Smooth muscle cell (in vitro differentiated cells): ENCODE results near the gene MLH3. TPM values are rescaled to one million over a fixed set of nuclear protein-coding genes. Genes with fewer than 3 reads are reported as not detected.
A peak's percentile ranks its signal among the peaks of the same experiment; 100 is the strongest.

Source experiments
- DNase-seq: peaks from one replicate; lab custom pipeline; 2025; ENCODE audit not compliant: unreplicated experiment; lab: John Stamatoyannopoulos, UW
- H2AFZ ChIP-seq: fragments of 200-600 bp; sonication (generic); 2 replicates; pipeline ENCODE4 v1.6.0; 2016; ENCODE audit warnings: antibody characterized with exemption, low read depth, mild to moderate bottlenecking
- H3F3A ChIP-seq: fragments of 200-600 bp; sonication (generic); 2 replicates; pipeline ENCODE4 v1.6.0; 2017; ENCODE audit warnings: antibody characterized with exemption, low read depth
- H3K27ac ChIP-seq: fragments of 200-600 bp; sonication (generic); 2 replicates; pipeline ENCODE4 v1.5.1; 2016; ENCODE audit warnings: low read depth, mild to moderate bottlenecking
- H3K27me3 ChIP-seq: fragments of 200-600 bp; sonication (generic); 2 replicates; pipeline ENCODE4 v1.6.1; 2016; ENCODE audit warnings: low read depth, mild to moderate bottlenecking
- H3K36me3 ChIP-seq: fragments of 200-600 bp; sonication (generic); 2 replicates; pipeline ENCODE4 v1.5.1; 2016; ENCODE audit warnings: low read depth
- H3K4me1 ChIP-seq: fragments of 200-600 bp; sonication (generic); 2 replicates; pipeline ENCODE4 v1.5.1; 2016; ENCODE audit warnings: low read depth
- H3K4me2 ChIP-seq: fragments of 200-600 bp; sonication (generic); 2 replicates; pipeline ENCODE4 v1.6.0; 2016; ENCODE audit warnings: mild to moderate bottlenecking
- H3K4me3 ChIP-seq: fragments of 200-600 bp; sonication (generic); 2 replicates; pipeline ENCODE4 v1.5.1; 2016; ENCODE audit warnings: mild to moderate bottlenecking
- H3K79me2 ChIP-seq: fragments of 200-600 bp; sonication (generic); 2 replicates; pipeline ENCODE4 v1.6.0; 2016; ENCODE audit warnings: low read depth, mild to moderate bottlenecking
- H3K9ac ChIP-seq: fragments of 200-600 bp; sonication (generic); 2 replicates; pipeline ENCODE4 v1.6.0; 2016; ENCODE audit warnings: low read depth
- H3K9me3 ChIP-seq: fragments of 200-600 bp; sonication (generic); replicated peaks from 2 replicates; pipeline ENCODE4 v1.5.1; 2016; ENCODE audit warnings: low read depth
- H4K20me1 ChIP-seq: fragments of 200-600 bp; sonication (generic); 2 replicates; pipeline ENCODE4 v1.6.0; 2016; ENCODE audit warnings: low read depth
- WGBS: methylation state at CpG from one replicate; pipeline ENCODE4 v1.1.7; 2016; ENCODE audit warnings: low lambda C conversion rate; 5-methylcytosine and 5-hydroxymethylcytosine counted together
- polyA plus RNA-seq: library from polyadenylated mRNA; unstranded; fragments of >200 nt; fragmentation: Nextera tagmentation; extraction: Ambion mirVana; gene quantifications from 2 replicates; pipeline ENCODE4 v1.2.1, GENCODE V29; 2016
- total RNA-seq: library from RNA; depleted of rRNA; stranded (reverse); fragments of >200 nt; gene quantifications from 2 replicates; pipeline ENCODE4 v1.2.3, GENCODE V29; 2014
- TF ChIP-seq, protein P1 (sequence below): fragments of 200-600 bp; sonication (generic); IDR thresholded peaks from 2 replicates; pipeline ENCODE4 v1.5.1; 2017; ENCODE audit warnings: borderline replicate concordance, mild to moderate bottlenecking, antibody characterized with exemption; ENCODE audit not compliant: insufficient read depth, poor library complexity, severe bottlenecking

The MLH3 gene
- total RNA-seq (18.9 and 23.5 TPM in 2 replicates), polyA plus RNA-seq (9.6 and 11.5 TPM in 2 replicates)

GRCh38 chr14:75050852-75051555 lies at the start of gene MLH3:
TSS of gene MLH3 (minus strand) at chr14:75051467. CDS start at chr14:75049655, 1,812 bp downstream.
- H3K27me3 ChIP-seq: no peaks in the 10 kb centered on the region
- H3K27ac ChIP-seq: peak within 1 kb of the TSS; percentile 41
- peak within 1 kb of the TSS; percentile 72 for H3K4me3 ChIP-seq
- TF ChIP-seq, protein P1, sequence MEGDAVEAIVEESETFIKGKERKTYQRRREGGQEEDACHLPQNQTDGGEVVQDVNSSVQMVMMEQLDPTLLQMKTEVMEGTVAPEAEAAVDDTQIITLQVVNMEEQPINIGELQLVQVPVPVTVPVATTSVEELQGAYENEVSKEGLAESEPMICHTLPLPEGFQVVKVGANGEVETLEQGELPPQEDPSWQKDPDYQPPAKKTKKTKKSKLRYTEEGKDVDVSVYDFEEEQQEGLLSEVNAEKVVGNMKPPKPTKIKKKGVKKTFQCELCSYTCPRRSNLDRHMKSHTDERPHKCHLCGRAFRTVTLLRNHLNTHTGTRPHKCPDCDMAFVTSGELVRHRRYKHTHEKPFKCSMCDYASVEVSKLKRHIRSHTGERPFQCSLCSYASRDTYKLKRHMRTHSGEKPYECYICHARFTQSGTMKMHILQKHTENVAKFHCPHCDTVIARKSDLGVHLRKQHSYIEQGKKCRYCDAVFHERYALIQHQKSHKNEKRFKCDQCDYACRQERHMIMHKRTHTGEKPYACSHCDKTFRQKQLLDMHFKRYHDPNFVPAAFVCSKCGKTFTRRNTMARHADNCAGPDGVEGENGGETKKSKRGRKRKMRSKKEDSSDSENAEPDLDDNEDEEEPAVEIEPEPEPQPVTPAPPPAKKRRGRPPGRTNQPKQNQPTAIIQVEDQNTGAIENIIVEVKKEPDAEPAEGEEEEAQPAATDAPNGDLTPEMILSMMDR: no peak
- peaks cover 23% of the 10 kb centered on the region for H3K79me2 ChIP-seq
- 2% methylated on average over 57 of the region's 59 CpGs for WGBS
- peak within 1 kb of the TSS; percentile 79 for H3K9ac ChIP-seq
- peak; percentile 41 for DNase-seq
- H3K4me2 ChIP-seq: peak within 1 kb of the TSS; percentile 89
- no peaks in the 10 kb centered on the region for H4K20me1 ChIP-seq
- no peaks in the 10 kb centered on the region for H3K9me3 ChIP-seq
- H3F3A ChIP-seq: no peaks in the 10 kb centered on the region
- H2AFZ ChIP-seq: peak within 1 kb of the TSS; percentile 89
- no peaks in the 10 kb centered on the region for H3K36me3 ChIP-seq
- H3K4me1 ChIP-seq: peaks cover 4% of the 10 kb centered on the region

- no peaks in the 10 kb centered on the region for H3K4me1 ChIP-seq
- H3K9ac ChIP-seq: no peak overlapping the region
- DNase-seq: no peak
- TF ChIP-seq, protein P1: no peak
- no peak overlapping the region for H3K4me2 ChIP-seq
- no peak overlapping the region for H3K4me3 ChIP-seq
- H3K36me3 ChIP-seq: no peaks in the 10 kb centered on the region
- H3K9me3 ChIP-seq: no peaks in the 10 kb centered on the region
- no peak overlapping the region for H3K27ac ChIP-seq
- 74% methylated on average over 1 of the region's 1 CpG for WGBS
- no peaks in the 10 kb centered on the region for H3K27me3 ChIP-seq
- H3F3A ChIP-seq: no peaks in the 10 kb centered on the region
- no peaks in the 10 kb centered on the region for H4K20me1 ChIP-seq
- H2AFZ ChIP-seq: no peak overlapping the region
- H3K79me2 ChIP-seq: no peaks in the 10 kb centered on the region
Observed at GRCh38 chr14:75098682-75099081, 47.4 kb upstream of the MLH3 start.

- Histone ChIP-seq H3K79me2 (no peaks in the 10 kb centered on the region), H3K27me3 (no peaks in the 10 kb centered on the region), H3K9me3 (no peaks in the 10 kb centered on the region), H3K4me2 (no peak overlapping the region), H3F3A (no peaks in the 10 kb centered on the region), H3K4me1 (no peaks in the 10 kb centered on the region), H3K4me3 (no peak overlapping the region), H4K20me1 (no peaks in the 10 kb centered on the region), H3K27ac (no peak overlapping the region), H2AFZ (no peak overlapping the region), H3K36me3 (no peaks in the 10 kb centered on the region), H3K9ac (no peak overlapping the region)
- TF ChIP-seq, protein P1: no peak
- DNase-seq: no peak
Observed at GRCh38 chr14:75098212-75098611, 46.9 kb upstream of the MLH3 start.

GRCh38 chr14:75096959-75097358 lies 45.7 kb upstream of the MLH3 start:
- no peak overlapping the region for H2AFZ ChIP-seq
- H4K20me1 ChIP-seq: no peaks in the 10 kb centered on the region

More at GRCh38 chr14:75096959-75097358, 45.7 kb upstream of the MLH3 start:
- no peak overlapping the region for H3K4me2 ChIP-seq
- 94% methylated on average over 6 of the region's 6 CpGs for WGBS
- no peaks in the 10 kb centered on the region for H3K4me1 ChIP-seq
- no peaks in the 10 kb centered on the region for H3K27me3 ChIP-seq
- H3K4me3 ChIP-seq: no peak overlapping the region
- no peaks in the 10 kb centered on the region for H3K9me3 ChIP-seq
- no peaks in the 10 kb centered on the region for H3F3A ChIP-seq
- no peaks in the 10 kb centered on the region for H3K79me2 ChIP-seq
- TF ChIP-seq, protein P1: no peak
- no peak for DNase-seq
- no peak overlapping the region for H3K27ac ChIP-seq
- no peak overlapping the region for H3K9ac ChIP-seq
- no peaks in the 10 kb centered on the region for H3K36me3 ChIP-seq
